H1 (cell line): ENCODE results near the gene PKD1. TPM values are rescaled to one million over a fixed set of nuclear protein-coding genes. Genes with fewer than 3 reads are reported as not detected.

ENCODE experiments used
- CTCF ChIA-PET: fragments of 300-600 bp; sonication (Branson Sonifier 250); formaldehyde crosslinking; loops from one replicate; lab custom pipeline; 2021; ENCODE audit not compliant: partially characterized antibody; lab: Charles Lee
- POLR2A ChIA-PET: fragments of 300-600 bp; sonication (Branson Sonifier 250); formaldehyde crosslinking; loops from one replicate; lab custom pipeline; 2021; ENCODE audit warnings: inconsistent platforms; ENCODE audit not compliant: partially characterized antibody; lab: Charles Lee
- DNase-seq, 2 experiments: peaks; one replicate each; pipeline versions ENCODE4 v3.0.0 to v3.0.0-alpha.2; 2010 to 2022; ENCODE audit warnings: low spot score in 2 of 2, low read depth in 1 of 2, mixed read lengths in 1 of 2
- FAIRE-seq: peaks from 2 replicates; lab custom pipeline; 2011; peaks lifted over from hg19 to GRCh38; lab: Jason Lieb, UNC
- H2AFZ ChIP-seq: 2 replicates; pipeline ENCODE4 v1.8.1; 2012; ENCODE audit warnings: low read length, inconsistent platforms
- H2AK5ac ChIP-seq: 2 replicates; pipeline ENCODE4 v1.6.1; 2013; ENCODE audit warnings: low read depth, low read length
- H2BK120ac ChIP-seq: replicated peaks from 2 replicates; pipeline ENCODE3; 2013; ENCODE audit warnings: low read depth, low read length, inconsistent platforms
- H2BK12ac ChIP-seq: 2 replicates; pipeline ENCODE4 v1.6.1; 2013; ENCODE audit warnings: low read depth, low read length
- H2BK15ac ChIP-seq: 2 replicates; pipeline ENCODE4 v1.6.1; 2013; ENCODE audit warnings: low read length
- H2BK20ac ChIP-seq: 2 replicates; pipeline ENCODE4 v1.6.1; 2013; ENCODE audit warnings: low read length
- H2BK5ac ChIP-seq: 2 replicates; pipeline ENCODE4 v1.6.1; 2013; ENCODE audit warnings: low read depth, low read length
- H3K14ac ChIP-seq: 2 replicates; pipeline ENCODE4 v1.6.1; 2013; ENCODE audit warnings: inconsistent platforms; ENCODE audit not compliant: insufficient read length
- H3K18ac ChIP-seq: 2 replicates; pipeline ENCODE4 v1.6.1; 2013; ENCODE audit warnings: low read length; ENCODE audit errors: extremely low read depth
- H3K23ac ChIP-seq: 2 replicates; pipeline ENCODE4 v1.6.1; 2013; ENCODE audit warnings: inconsistent platforms; ENCODE audit not compliant: insufficient read length
- H3K23me2 ChIP-seq: 2 replicates; pipeline ENCODE4 v1.6.1; 2013; ENCODE audit warnings: low read depth, low read length
- H3K27ac ChIP-seq: 2 replicates; pipeline ENCODE4 v1.6.1; 2011; ENCODE audit warnings: low read depth, low read length, inconsistent platforms
- H3K27me3 ChIP-seq, 4 experiments: replicated peaks in 1 of 4; 1 replicate in 1 of 4; 2 replicates in 3 of 4; pipeline versions ENCODE4 v1.6.1 to v1.8.1; 2011 to 2013; ENCODE audit warnings: low read length in 3 of 4, mild to moderate bottlenecking in 3 of 4, inconsistent platforms in 2 of 4, mixed read lengths in 2 of 4, moderate library complexity in 1 of 4; ENCODE audit not compliant: control insufficient read depth in 3 of 4, insufficient read depth in 3 of 4; ENCODE audit errors: extremely low read depth in 1 of 4
- H3K36me3 ChIP-seq, 4 experiments: 2 replicates each; pipeline versions ENCODE4 v1.6.1 to v1.8.1; 2011 to 2013; ENCODE audit warnings: mild to moderate bottlenecking in 4 of 4, low read length in 3 of 4, moderate library complexity in 2 of 4, control low read depth in 1 of 4, inconsistent platforms in 1 of 4; ENCODE audit not compliant: insufficient read depth in 4 of 4, control insufficient read depth in 2 of 4
- H3K4ac ChIP-seq: replicated peaks from 2 replicates; pipeline ENCODE3; 2013; ENCODE audit warnings: low read length, low read depth, mixed read lengths, inconsistent platforms; ENCODE audit not compliant: insufficient read length
- H3K4me1 ChIP-seq, 4 experiments: replicated peaks in 1 of 4; 1 replicate in 1 of 4; 2 replicates in 3 of 4; pipeline versions ENCODE4 v1.6.1 to v1.8.1; 2011 to 2013; ENCODE audit warnings: low read length in 3 of 4, inconsistent platforms in 2 of 4, mixed read lengths in 1 of 4; ENCODE audit not compliant: insufficient read depth in 4 of 4, control insufficient read depth in 3 of 4
- H3K4me2 ChIP-seq, 2 experiments: 2 replicates each; pipeline versions ENCODE4 v1.6.1 to v1.8.1; 2011 to 2013; ENCODE audit warnings: low read depth in 2 of 2, low read length in 2 of 2, control low read depth in 1 of 2, inconsistent platforms in 1 of 2, mild to moderate bottlenecking in 1 of 2; ENCODE audit not compliant: insufficient read depth in 1 of 2
- H3K4me3 ChIP-seq, 4 experiments: fragments of 200-600, 300-600 bp in 1 of 4; sonication (generic), shearing (Covaris generic), sonication (Bioruptor Twin) in 1 of 4; 2 replicates each; pipeline versions ENCODE4 v1.5.1 to v1.8.1; 2011 to 2016; ENCODE audit warnings: low read length in 4 of 4, low read depth in 3 of 4, control low read depth in 2 of 4, inconsistent platforms in 2 of 4, mild to moderate bottlenecking in 2 of 4, mixed read lengths in 1 of 4, moderate library complexity in 1 of 4; ENCODE audit not compliant: insufficient read depth in 2 of 4; ENCODE audit errors: extremely low read depth in 1 of 4
- H3K56ac ChIP-seq: replicated peaks from 2 replicates; pipeline ENCODE3; 2013; ENCODE audit warnings: low read depth, mild to moderate bottlenecking, mixed read lengths, low read length, inconsistent platforms; ENCODE audit not compliant: insufficient read length
- H3K79me1 ChIP-seq: 2 replicates; pipeline ENCODE4 v1.6.1; 2013; ENCODE audit warnings: low read depth, low read length, control low read depth
- H3K79me2 ChIP-seq, 2 experiments: 2 replicates each; pipeline versions ENCODE4 v1.6.1 to v1.8.1; 2012 to 2013; ENCODE audit warnings: low read length in 2 of 2, mild to moderate bottlenecking in 2 of 2, inconsistent platforms in 1 of 2; ENCODE audit not compliant: insufficient read depth in 2 of 2, control insufficient read depth in 1 of 2
- H3K9ac ChIP-seq, 4 experiments: replicated peaks in 1 of 4; 1 replicate in 1 of 4; 2 replicates in 3 of 4; pipeline versions ENCODE4 v1.6.1 to v1.8.1; 2011 to 2013; ENCODE audit warnings: low read depth in 3 of 4, low read length in 3 of 4, control low read depth in 2 of 4, mild to moderate bottlenecking in 2 of 4, moderate library complexity in 2 of 4, inconsistent platforms in 1 of 4; ENCODE audit errors: extremely low read depth in 1 of 4
- H3K9me3 ChIP-seq, 2 experiments: 2 replicates each; pipeline versions ENCODE4 v1.6.1 to v1.8.1; 2012 to 2013; ENCODE audit warnings: mild to moderate bottlenecking in 2 of 2, moderate library complexity in 2 of 2, control low read depth in 1 of 2, inconsistent platforms in 1 of 2, low read depth in 1 of 2, low read length in 1 of 2, mixed read lengths in 1 of 2; ENCODE audit not compliant: insufficient read depth in 2 of 2
- H4K20me1 ChIP-seq, 2 experiments: replicated peaks in 1 of 2; 2 replicates each; pipeline versions ENCODE3 to v1.8.1; 2011 to 2013; ENCODE audit warnings: inconsistent platforms in 2 of 2, low read length in 2 of 2, mild to moderate bottlenecking in 1 of 2; ENCODE audit not compliant: insufficient read depth in 2 of 2, control insufficient read depth in 1 of 2
- H4K5ac ChIP-seq: 2 replicates; pipeline ENCODE4 v1.6.1; 2013; ENCODE audit warnings: low read length, low read depth, mixed read lengths, inconsistent platforms; ENCODE audit not compliant: insufficient read length
- H4K8ac ChIP-seq: 2 replicates; pipeline ENCODE4 v1.8.0; 2013; ENCODE audit warnings: mild to moderate bottlenecking, moderate library complexity, low read length, inconsistent platforms; ENCODE audit not compliant: insufficient read depth; ENCODE audit errors: extremely low read depth
- H4K91ac ChIP-seq: replicated peaks from 2 replicates; pipeline ENCODE3; 2013; ENCODE audit warnings: low read length, mixed read lengths, inconsistent platforms; ENCODE audit not compliant: insufficient read length
- BACH1 ChIP-seq: IDR thresholded peaks from 2 replicates; pipeline ENCODE4 v1.6.1; 2012; ENCODE audit warnings: low read length, improper control_type of control experiment
- JUN ChIP-seq: IDR thresholded peaks from 2 replicates; pipeline ENCODE4 v1.6.1; 2011; ENCODE audit warnings: low read depth, mild to moderate bottlenecking, improper control_type of control experiment, low read length
- SAP30 ChIP-seq: fragments of 300-600 bp; sonication (generic); IDR thresholded peaks from 2 replicates; pipeline ENCODE4 v1.7.1; 2012; ENCODE audit warnings: low read length, moderate library complexity, mild to moderate bottlenecking, inconsistent platforms; ENCODE audit not compliant: insufficient read depth, insufficient replicate concordance
- SIX5 ChIP-seq: IDR thresholded peaks from 2 replicates; pipeline ENCODE4 v1.6.1; 2011; ENCODE audit warnings: mild to moderate bottlenecking, low read depth, low read length
- SRF ChIP-seq: IDR thresholded peaks from 2 replicates; pipeline ENCODE4 v1.6.1; 2011; ENCODE audit warnings: mild to moderate bottlenecking, low read depth, low read length, moderate library complexity
- YY1 ChIP-seq: IDR thresholded peaks from 2 replicates; pipeline ENCODE4 v1.6.1; 2011; ENCODE audit warnings: low read depth, mild to moderate bottlenecking, low read length
- WGBS, 2 experiments: shearing (Covaris generic) in 1 of 2; methylation state at CpG; one replicate each; pipeline versions ENCODE4 v1.1.6 to v1.1.7; 2013 to 2015; ENCODE audit warnings: low lambda C conversion rate in 2 of 2, mixed read lengths in 2 of 2, inconsistent platforms in 1 of 2, low coverage in 1 of 2, missing lambda C conversion rate in 1 of 2; ENCODE audit not compliant: insufficient replicate concordance in 2 of 2, insufficient coverage in 1 of 2, insufficient read length in 1 of 2; ENCODE audit errors: extremely low coverage in 1 of 2, missing lambda C conversion rate in 1 of 2; 5-methylcytosine and 5-hydroxymethylcytosine counted together
- polyA plus RNA-seq, 7 experiments: library from polyadenylated mRNA; depleted of rRNA in 3 of 7; stranded (reverse) in 5 of 7; unstranded in 2 of 7; fragments of >200 nt in 5 of 7; fragments of 200-250 nt in 2 of 7; gene quantifications; 1 replicate in 5 of 7; 2 replicates in 1 of 7; 4 replicates in 1 of 7; pipeline versions ENCODE4 v1.2.1 to v1.2.3, GENCODE V29; 2011 to 2013; ENCODE audit warnings: missing spikeins in 2 of 7, mixed read lengths in 2 of 7
- total RNA-seq: library from RNA; stranded (reverse); fragmentation: NEBNext Ultra II Directional; extraction: Animal tissue kit (Norgen Biotek cat#: 25700); gene quantifications from 2 replicates; pipeline ENCODE4 v1.2.1, GENCODE V29; 2021

The PKD1 gene
- total and polyA plus RNA-seq, 2 of the 8 experiments (the other 6 are each of a cell fraction or from before 2014, with no cell fraction given) = 40.6 to 52.7 TPM

- H4K91ac ChIP-seq = no peak overlapping the region
- H3K27ac ChIP-seq = no peak overlapping the region; the same call in 1 of the 2 replicates
- TF ChIP-seq YY1 = no peak
- no peak for TF ChIP-seq SAP30
- no peak for TF ChIP-seq JUN
- no peak for TF ChIP-seq BACH1
- TF ChIP-seq SIX5 = no peak
- no peak for TF ChIP-seq SRF
- H2BK120ac ChIP-seq = no peak overlapping the region
- DNase-seq = no peak
- peaks cover 30 to 50% of the 10 kb centered on the region in 2 experiments for H4K20me1 ChIP-seq
- peak overlapping the region; percentile 49; the same call in 1 of the 2 replicates for H2BK5ac ChIP-seq
- no peak overlapping the region for H2AK5ac ChIP-seq
- H4K8ac ChIP-seq = no peak overlapping the region
- peaks cover 7 to 14% (median 11%) of the 10 kb centered on the region in 4 experiments; a peak in 7 of 8 replicates for H3K36me3 ChIP-seq
- H2BK20ac ChIP-seq = no peak overlapping the region
- no peak overlapping the region for H2AFZ ChIP-seq
- no peak overlapping the region for H3K4me2 ChIP-seq
- H3K4ac ChIP-seq = no peak overlapping the region
- peaks cover 31 to 76% of the 10 kb centered on the region in 2 experiments for H3K79me2 ChIP-seq
- H3K79me1 ChIP-seq = peaks cover 28% of the 10 kb centered on the region
- H3K4me1 ChIP-seq = peaks cover 0 to 29% (median 17%) of the 10 kb centered on the region in 4 experiments; a peak in 5 of 7 replicates
- H3K23ac ChIP-seq = no peak overlapping the region
- H3K4me3 ChIP-seq = no peak overlapping the region
- CTCF ChIA-PET = interaction anchor here (1.0 to 1.4 kb wide), 4 partner anchors 14 to 22 kb away, joined by 3 to 5 read pairs (median 4); partner anchors contain the start of gene RAB26
- POLR2A ChIA-PET = interaction anchor here (0.6 to 15.0 kb wide), 6 partner anchors 10 to 196 kb away, joined by 4 to 312 read pairs (median 6); partner anchors contain the start of genes CASKIN1 and RAB26
- peaks cover 2% of the 10 kb centered on the region; the same call in 1 of the 2 replicates for H3K23me2 ChIP-seq
- no peak overlapping the region for H3K14ac ChIP-seq
- H3K56ac ChIP-seq = no peak overlapping the region
- peaks cover 0 to 17% of the 10 kb centered on the region in 2 experiments; a peak in 1 of 4 replicates for H3K9me3 ChIP-seq
- no peak overlapping the region for H2BK12ac ChIP-seq
- H3K27me3 ChIP-seq = no peaks in the 10 kb centered on the region
- FAIRE-seq = no peak
- H4K5ac ChIP-seq = no peak overlapping the region
- no peak overlapping the region for H3K9ac ChIP-seq
- H3K18ac ChIP-seq = no peak overlapping the region
- 85% methylated on average over 9 of the region's 10 CpGs; no CpG with 5 or more reads in 1 of the 2 experiments for WGBS, 2 experiments
- no peak overlapping the region for H2BK15ac ChIP-seq
Measured at GRCh38 chr16:2161911-2162310, 26.2 kb upstream of the PKD1 start.
